Measurements from ENCODE around the gene EPAS1. TPM values are rescaled to one million over a fixed set of nuclear protein-coding genes. Genes with fewer than 3 reads are reported as not detected.

Gene EPAS1
- total RNA-seq, 1 donor from 2014 or later, result 0.47 TPM

DNA sequence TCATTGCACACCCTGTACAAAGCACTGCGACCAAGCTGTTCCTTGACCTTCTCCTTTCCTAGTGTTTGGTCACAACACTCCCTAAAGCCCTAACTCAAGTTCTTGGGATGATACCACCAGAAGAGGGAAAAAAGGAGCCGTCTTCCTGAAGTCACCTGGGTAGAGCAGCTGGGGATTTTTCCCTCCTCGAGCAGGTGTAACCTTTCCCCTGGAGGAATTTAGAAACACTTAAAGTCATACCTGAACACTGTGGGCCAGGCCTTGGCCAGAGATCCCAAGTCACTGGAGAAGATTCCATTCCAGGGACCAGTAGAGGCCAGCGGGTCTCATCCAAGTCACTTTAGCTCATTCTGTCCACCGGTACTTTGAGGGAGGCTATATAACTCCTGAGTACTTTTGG is 13.2 kb downstream of the EPAS1 start:
- intact Hi-C loops (cut with micrococcal nuclease), result no loop called here
- no peaks in the 10 kb centered on the region for H3K9me3 Mint-ChIP-seq
- no peak overlapping the region for H3K27ac Mint-ChIP-seq
- ChIA-PET POLR2A (no interaction called here), CTCF (no interaction called here)
- peaks cover 16% of the 10 kb centered on the region for H3K27me3 Mint-ChIP-seq
- DNase-seq (no peak), ATAC-seq (ENCODE audit: low read depth) (no peak)
- TF ChIP-seq, protein P1, sequence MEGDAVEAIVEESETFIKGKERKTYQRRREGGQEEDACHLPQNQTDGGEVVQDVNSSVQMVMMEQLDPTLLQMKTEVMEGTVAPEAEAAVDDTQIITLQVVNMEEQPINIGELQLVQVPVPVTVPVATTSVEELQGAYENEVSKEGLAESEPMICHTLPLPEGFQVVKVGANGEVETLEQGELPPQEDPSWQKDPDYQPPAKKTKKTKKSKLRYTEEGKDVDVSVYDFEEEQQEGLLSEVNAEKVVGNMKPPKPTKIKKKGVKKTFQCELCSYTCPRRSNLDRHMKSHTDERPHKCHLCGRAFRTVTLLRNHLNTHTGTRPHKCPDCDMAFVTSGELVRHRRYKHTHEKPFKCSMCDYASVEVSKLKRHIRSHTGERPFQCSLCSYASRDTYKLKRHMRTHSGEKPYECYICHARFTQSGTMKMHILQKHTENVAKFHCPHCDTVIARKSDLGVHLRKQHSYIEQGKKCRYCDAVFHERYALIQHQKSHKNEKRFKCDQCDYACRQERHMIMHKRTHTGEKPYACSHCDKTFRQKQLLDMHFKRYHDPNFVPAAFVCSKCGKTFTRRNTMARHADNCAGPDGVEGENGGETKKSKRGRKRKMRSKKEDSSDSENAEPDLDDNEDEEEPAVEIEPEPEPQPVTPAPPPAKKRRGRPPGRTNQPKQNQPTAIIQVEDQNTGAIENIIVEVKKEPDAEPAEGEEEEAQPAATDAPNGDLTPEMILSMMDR (IDR thresholded peaks at IDR 0.05), result no peak
- no peaks in the 10 kb centered on the region for H3K4me1 Mint-ChIP-seq
- no peaks in the 10 kb centered on the region for H3K36me3 Mint-ChIP-seq (ENCODE audit: low read depth)
- H3K4me3 Mint-ChIP-seq, result no peak overlapping the region

- no peak for ATAC-seq (ENCODE audit: low read depth)
- no peak overlapping the region for H3K27ac Mint-ChIP-seq
- no peaks in the 10 kb centered on the region for H3K9me3 Mint-ChIP-seq
- peaks cover 12% of the 10 kb centered on the region for H3K27me3 Mint-ChIP-seq
- ChIA-PET POLR2A (no interaction called here), CTCF (no interaction called here)
- intact Hi-C loops (cut with micrococcal nuclease), result no loop called here
- DNase-seq, result no peak
- H3K36me3 Mint-ChIP-seq (ENCODE audit: low read depth), result no peaks in the 10 kb centered on the region
- H3K4me1 Mint-ChIP-seq, result no peaks in the 10 kb centered on the region
- TF ChIP-seq, protein P1 (IDR thresholded peaks at IDR 0.05), result no peak
- H3K4me3 Mint-ChIP-seq, result no peak overlapping the region
These were observed 14.5 kb downstream of the EPAS1 start for GRCh38 chr2:46311651-46312223.

DNA sequence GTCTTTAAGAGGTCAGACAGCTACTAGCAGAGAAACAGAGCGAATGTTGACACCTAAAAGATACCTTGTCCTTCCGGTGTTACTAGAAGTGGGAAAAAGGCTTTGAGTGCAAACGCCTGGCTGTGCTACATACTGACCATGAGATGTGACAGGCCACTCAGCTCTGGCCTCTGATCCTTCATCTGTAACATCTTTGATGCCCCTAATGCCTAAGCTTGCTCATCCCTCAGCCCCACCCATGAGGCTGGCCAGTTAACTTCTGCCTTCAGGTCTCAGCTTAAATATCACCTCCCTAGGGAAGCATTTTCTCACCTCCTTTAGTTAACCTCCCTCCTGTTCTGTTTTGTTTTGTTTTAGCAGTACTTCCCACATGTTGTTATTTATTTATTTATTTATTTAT is 15.9 kb downstream of the EPAS1 start:
- H3K4me3 Mint-ChIP-seq, result no peak overlapping the region
- POLR2A ChIA-PET, result no interaction called here
- ATAC-seq (ENCODE audit: low read depth), result no peak

DNA sequence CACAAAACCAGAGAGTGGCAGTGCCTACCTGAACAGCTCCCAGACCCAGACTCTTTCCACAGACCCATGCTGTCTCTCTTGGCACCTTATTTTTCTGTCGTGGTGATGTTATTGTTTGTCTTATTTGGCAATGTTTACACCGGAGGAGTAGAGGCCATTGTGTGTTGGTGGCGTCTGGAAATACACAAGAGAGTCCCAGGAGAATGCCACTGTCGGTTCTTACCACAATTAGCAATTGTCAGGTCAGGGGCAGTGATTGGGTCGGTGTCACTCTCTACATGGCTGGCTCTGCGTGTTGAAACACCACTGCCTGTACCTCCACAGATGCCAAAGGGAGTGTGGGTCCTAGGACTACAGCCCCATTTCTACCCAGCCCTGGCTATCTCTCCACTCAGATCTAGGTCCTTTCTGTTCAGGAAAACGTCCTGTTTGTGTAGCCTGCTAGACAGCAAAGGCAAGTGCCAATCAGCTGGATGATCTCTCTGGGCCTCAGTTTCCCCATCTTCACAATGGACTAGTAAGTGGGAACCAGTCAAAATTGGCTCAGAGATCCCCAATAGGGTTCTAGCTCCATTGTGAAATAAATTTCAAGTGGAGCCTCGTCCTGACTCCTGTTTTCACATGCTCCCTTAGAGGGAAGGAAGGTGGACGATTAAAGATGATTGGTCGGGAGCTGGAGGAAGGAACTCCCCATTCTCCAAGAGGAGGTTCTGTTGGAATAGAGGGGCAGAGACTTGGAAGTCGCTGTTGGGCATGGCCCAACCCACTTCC is 17.0 kb downstream of the EPAS1 start:
- ATAC-seq (ENCODE audit: low read depth) (no peak), DNase-seq (no peak)
- H3K36me3 Mint-ChIP-seq (ENCODE audit: low read depth), result no peaks in the 10 kb centered on the region
- H3K9me3 Mint-ChIP-seq, result no peaks in the 10 kb centered on the region
- TF ChIP-seq, protein P1 (IDR thresholded peaks at IDR 0.05), result no peak
- no peak overlapping the region for H3K27ac Mint-ChIP-seq
- POLR2A ChIA-PET, result no interaction called here
- intact Hi-C loops (cut with micrococcal nuclease), result no loop called here
- no peak overlapping the region for H3K4me3 Mint-ChIP-seq
- peaks cover 8% of the 10 kb centered on the region for H3K27me3 Mint-ChIP-seq
- CTCF ChIA-PET, result no interaction called here
- H3K4me1 Mint-ChIP-seq, result no peaks in the 10 kb centered on the region

More for the DNA sequence above, 15.9 kb downstream of the EPAS1 start:
- intact Hi-C loops (cut with micrococcal nuclease), result no loop called here
- CTCF ChIA-PET, result no interaction called here
- Mint-ChIP-seq H3K27ac (no peak overlapping the region), H3K9me3 (no peaks in the 10 kb centered on the region), H3K36me3 (ENCODE audit: low read depth) (no peaks in the 10 kb centered on the region), H3K27me3 (peaks cover 10% of the 10 kb centered on the region), H3K4me1 (no peaks in the 10 kb centered on the region)
- no peak for DNase-seq
- TF ChIP-seq, protein P1 (IDR thresholded peaks at IDR 0.05), result no peak

- Mint-ChIP-seq H3K4me1 (no peaks in the 10 kb centered on the region), H3K27me3 (peaks cover 6% of the 10 kb centered on the region), H3K36me3 (ENCODE audit: low read depth) (no peaks in the 10 kb centered on the region), H3K27ac (no peak overlapping the region), H3K4me3 (no peak overlapping the region), H3K9me3 (no peaks in the 10 kb centered on the region)
- intact Hi-C loops (cut with micrococcal nuclease), result no loop called here
- ATAC-seq (ENCODE audit: low read depth), result no peak
- TF ChIP-seq, protein P1 (IDR thresholded peaks at IDR 0.05), result no peak
- ChIA-PET CTCF (no interaction called here), POLR2A (no interaction called here)
- no peak for DNase-seq
These were observed 18.1 kb downstream of the EPAS1 start for GRCh38 chr2:46315103-46315890.

Measured in activated B cell treated with CpG ODN at 0.5 μM for 24 hours (primary cell).